Measurements from ENCODE around the gene GABRE.

Gene GABRE

GRCh38 chrX:151974336-151975227 is at the start of gene GABRE:
Gene GABRE, minus strand, starts transcription at chrX:151974676. Its CDS starts 51 bp downstream, at chrX:151974625.
- no peak for DNase-seq (ENCODE audit: low read depth in 1 of 2, low spot score in 1 of 2)

GRCh38 chrX:152020888-152021287 is 46.4 kb upstream of the GABRE start:
- no peak for DNase-seq (ENCODE audit: low read depth in 1 of 2, low spot score in 1 of 2)

GRCh38 chrX:151999813-152000212 is 25.3 kb upstream of the GABRE start:
- no peak for DNase-seq (ENCODE audit: low read depth in 1 of 2, low spot score in 1 of 2)

GRCh38 chrX:151997539-151997938 is 23.1 kb upstream of the GABRE start:
- no peak for DNase-seq (ENCODE audit: low read depth in 1 of 2, low spot score in 1 of 2)

GRCh38 chrX:151996347-151996746 is 21.9 kb upstream of the GABRE start:
- DNase-seq (ENCODE audit: low read depth in 1 of 2, low spot score in 1 of 2) = no peak

GRCh38 chrX:151994476-151994875 is 20.0 kb upstream of the GABRE start:
- DNase-seq (ENCODE audit: low read depth in 1 of 2, low spot score in 1 of 2) = no peak

- DNase-seq (ENCODE audit: low read depth in 1 of 2, low spot score in 1 of 2) = no peak
Measured at GRCh38 chrX:151988706-151989299, 14.3 kb upstream of the GABRE start.

- DNase-seq (ENCODE audit: low read depth in 1 of 2, low spot score in 1 of 2) = no peak
Measured at GRCh38 chrX:151987108-151987507, 12.6 kb upstream of the GABRE start.

GRCh38 chrX:151985955-151986354 is 11.5 kb upstream of the GABRE start:
- DNase-seq (ENCODE audit: low read depth in 1 of 2, low spot score in 1 of 2) = no peak

- no peak for DNase-seq (ENCODE audit: low read depth in 1 of 2, low spot score in 1 of 2)
Measured at GRCh38 chrX:151985531-151985930, 11.1 kb upstream of the GABRE start.

GRCh38 chrX:151984902-151985301 is 10.4 kb upstream of the GABRE start:
- no peak for DNase-seq (ENCODE audit: low read depth in 1 of 2, low spot score in 1 of 2)

- DNase-seq (ENCODE audit: low read depth in 1 of 2, low spot score in 1 of 2) = no peak
Measured at GRCh38 chrX:151984328-151984727, 9.9 kb upstream of the GABRE start.

GRCh38 chrX:151983186-151983585 is 8.7 kb upstream of the GABRE start:
- no peak for DNase-seq (ENCODE audit: low read depth in 1 of 2, low spot score in 1 of 2)

- DNase-seq (ENCODE audit: low read depth in 1 of 2, low spot score in 1 of 2) = no peak
Measured at GRCh38 chrX:151982222-151982621, 7.7 kb upstream of the GABRE start.

GRCh38 chrX:151981129-151981528 is 6.7 kb upstream of the GABRE start:
- no peak for DNase-seq (ENCODE audit: low read depth in 1 of 2, low spot score in 1 of 2)

- DNase-seq (ENCODE audit: low read depth in 1 of 2, low spot score in 1 of 2) = no peak
Measured at GRCh38 chrX:151977923-151978322, 3.4 kb upstream of the GABRE start.

- no peak for DNase-seq (ENCODE audit: low read depth in 1 of 2, low spot score in 1 of 2)
Measured at GRCh38 chrX:151977009-151977408, 2.5 kb upstream of the GABRE start.

- DNase-seq (ENCODE audit: low read depth in 1 of 2, low spot score in 1 of 2) = no peak
Measured at GRCh38 chrX:151975736-151976275, 1.3 kb upstream of the GABRE start.

GRCh38 chrX:151975228-151975593 is 735 bp upstream of the GABRE start:
- DNase-seq (ENCODE audit: low read depth in 1 of 2, low spot score in 1 of 2) = no peak

- DNase-seq (ENCODE audit: low read depth in 1 of 2, low spot score in 1 of 2) = no peak
Measured at GRCh38 chrX:151973851-151974335, 583 bp downstream of the GABRE start.

- no peak for DNase-seq (ENCODE audit: low read depth in 1 of 2, low spot score in 1 of 2)
Measured at GRCh38 chrX:151973060-151973661, 1.3 kb downstream of the GABRE start.

GRCh38 chrX:151970661-151971060 is 3.8 kb downstream of the GABRE start:
- DNase-seq (ENCODE audit: low read depth in 1 of 2, low spot score in 1 of 2) = no peak
